SJSA1 (cell line): ENCODE data around the gene POU2F3. TPM values are rescaled to one million over a fixed set of nuclear protein-coding genes. Genes with fewer than 3 reads are reported as not detected.

ENCODE experiments used
- DNase-seq, 2 experiments: peaks; one replicate each; pipeline ENCODE4 v3.0.0-alpha.2; 2015 to 2020; ENCODE audit warnings: low spot score in 2 of 2, low read depth in 1 of 2
- H3K27ac ChIP-seq: fragments of 250-450 bp; sonication (Bioruptor Pico); 2 replicates; pipeline ENCODE4 v1.5.1; 2020; ENCODE audit warnings: mild to moderate bottlenecking, moderate library complexity
- H3K27me3 ChIP-seq: fragments of 250-450 bp; sonication (Bioruptor Pico); replicated peaks from 2 replicates; pipeline ENCODE4 v1.5.1; 2020; ENCODE audit warnings: mild to moderate bottlenecking, moderate library complexity
- H3K36me3 ChIP-seq: fragments of 250-450 bp; sonication (Bioruptor Pico); 2 replicates; pipeline ENCODE4 v1.5.1; 2020; ENCODE audit warnings: mild to moderate bottlenecking
- H3K4me1 ChIP-seq: fragments of 250-450 bp; sonication (Bioruptor Pico); replicated peaks from 2 replicates; pipeline ENCODE4 v1.6.1; 2021; ENCODE audit warnings: mild to moderate bottlenecking
- H3K4me3 ChIP-seq: fragments of 250-450 bp; sonication (Bioruptor Pico); 2 replicates; pipeline ENCODE4 v1.5.1; 2020; ENCODE audit warnings: mild to moderate bottlenecking
- H3K9me3 ChIP-seq: fragments of 250-450 bp; sonication (Bioruptor Pico); replicated peaks from 2 replicates; pipeline ENCODE4 v1.5.1; 2020; ENCODE audit warnings: mild to moderate bottlenecking
- total RNA-seq: library from RNA; depleted of rRNA; stranded (reverse); fragments of >200 nt; shearing (Covaris generic); gene quantifications from 2 replicates; pipeline ENCODE4 v1.2.3, GENCODE V29; 2014; rRNA removed

The POU2F3 gene
- total RNA-seq, 1 experiment from 2014 or later: not detected

GRCh38 chr11:120365512-120365911 is 125.6 kb downstream of the POU2F3 start:
- no peaks in the 10 kb centered on the region for H3K9me3 ChIP-seq
- no peaks in the 10 kb centered on the region for H3K4me1 ChIP-seq
- H3K4me3 ChIP-seq: no peak overlapping the region
- H3K27me3 ChIP-seq: no peaks in the 10 kb centered on the region
- no peak overlapping the region for H3K27ac ChIP-seq
- no peak for DNase-seq
- H3K36me3 ChIP-seq: no peaks in the 10 kb centered on the region

Other genes starting within 250 kb of the POU2F3 start
- gene TRIM29, start 102.0 kb upstream of the POU2F3 start, total RNA-seq: not detected in 2 replicates
- gene OAF, start 29.1 kb upstream of the POU2F3 start, total RNA-seq: 0.47 and 2.2 TPM in 2 replicates
- gene TLCD5, start 85.2 kb downstream of the POU2F3 start, total RNA-seq: 2.6 and 4.6 TPM in 2 replicates
- 29.6 and 36.9 TPM in 2 replicates for gene ARHGEF12, start 96.3 kb downstream of the POU2F3 start, total RNA-seq